22Rv1 (cell line): ENCODE data around the gene RAMP1.

Experiments used
- CTCF ChIP-seq: fragments of 450-650 bp; IDR thresholded peaks from 2 replicates; pipeline ENCODE4 v1.5.1; 2017; ENCODE audit warnings: mild to moderate bottlenecking
- ZFX ChIP-seq: fragments of 450-650 bp; IDR thresholded peaks from 2 replicates; pipeline ENCODE4 v1.6.1; 2017; ENCODE audit warnings: antibody characterized with exemption, borderline replicate concordance

- no peak for TF ChIP-seq CTCF
- TF ChIP-seq ZFX = no peak
Measured at GRCh38 chr2:237951878-237952277, 92.5 kb downstream of the RAMP1 start.
